Progenitor cell of endocrine pancreas (in vitro differentiated cells): ENCODE data around the gene MSL2. TPM values are rescaled to one million over a fixed set of nuclear protein-coding genes. Genes with fewer than 3 reads are reported as not detected.

Experiments
- DNase-seq: peaks from one replicate; pipeline ENCODE4 v3.0.0; 2021; ENCODE audit warnings: low spot score; ENCODE audit not compliant: unreplicated experiment
- H3K27ac Mint-ChIP-seq: 2 replicates; pipeline ENCODE4 v1.8.0; 2021; ENCODE audit warnings: mild to moderate bottlenecking, moderate library complexity, mixed read lengths
- H3K27me3 Mint-ChIP-seq: 2 replicates; pipeline ENCODE4 v1.8.0; 2021; ENCODE audit warnings: mixed read lengths
- H3K36me3 Mint-ChIP-seq: 2 replicates; pipeline ENCODE4 v1.8.0; 2022; ENCODE audit warnings: mixed read lengths; ENCODE audit not compliant: insufficient read depth
- H3K4me1 Mint-ChIP-seq: 2 replicates; pipeline ENCODE4 v1.8.0; 2021; ENCODE audit warnings: low read depth, mixed read lengths
- H3K4me3 Mint-ChIP-seq: 2 replicates; pipeline ENCODE4 v1.8.0; 2021; ENCODE audit warnings: low read depth, mild to moderate bottlenecking, moderate library complexity, mixed read lengths
- H3K9me3 Mint-ChIP-seq: 2 replicates; pipeline ENCODE4 v1.8.0; 2021; ENCODE audit warnings: low read depth, mixed read lengths
- CTCF ChIP-seq: fragments of 200-600 bp; sonication (generic); IDR thresholded peaks from one replicate; pipeline ENCODE4 v1.5.0; 2021; ENCODE audit warnings: antibody characterized with exemption, mild to moderate bottlenecking; ENCODE audit not compliant: unreplicated experiment
- long read RNA-seq: library from polyadenylated mRNA; unstranded; transcript quantifications from one replicate; pipeline ENCODE4 v2.0.0, GENCODE V29; 2020
- total RNA-seq: library from RNA; stranded (reverse); gene quantifications from 2 replicates; pipeline ENCODE4 v1.2.1, GENCODE V29; 2021

MSL2 gene
- 39.9 and 42.0 TPM in 2 replicates for total RNA-seq
- long read RNA-seq, full-length matches to known transcripts = 5 of 13 reads
- long read RNA-seq, partial matches to known transcripts = 0 of 13 reads
- long read RNA-seq, other reads (novel, unspliced or antisense) = 8 of 13 reads

- Mint-ChIP-seq H3K27ac (peak within 1 kb of the TSS; percentile 99), H3K9me3 (no peaks in the 10 kb centered on the region), H3K4me3 (peak within 1 kb of the TSS; percentile 98), H3K27me3 (no peaks in the 10 kb centered on the region), H3K36me3 (peaks cover 2% of the 10 kb centered on the region), H3K4me1 (peaks cover 37% of the 10 kb centered on the region)
- no peak for TF ChIP-seq CTCF
- DNase-seq = no peak
These were observed at the start of gene MSL2 for GRCh38 chr3:136196064-136196400. Gene MSL2, minus strand, starts transcription at chr3:136196335. Its CDS starts 1,222 bp downstream, at chr3:136195113.

- Mint-ChIP-seq H3K27me3 (peaks cover 3% of the 10 kb centered on the region), H3K4me1 (peaks cover 3% of the 10 kb centered on the region), H3K27ac (peak overlapping the region; percentile 68), H3K4me3 (no peak overlapping the region), H3K9me3 (no peaks in the 10 kb centered on the region), H3K36me3 (no peaks in the 10 kb centered on the region)
- no peak for TF ChIP-seq CTCF
- DNase-seq = no peak
These were observed 49.6 kb upstream of the MSL2 start for GRCh38 chr3:136245691-136246090.

- Mint-ChIP-seq H3K4me1 (peaks cover 7% of the 10 kb centered on the region), H3K27me3 (peaks cover 3% of the 10 kb centered on the region), H3K27ac (no peak overlapping the region), H3K4me3 (no peak overlapping the region), H3K9me3 (no peaks in the 10 kb centered on the region), H3K36me3 (no peaks in the 10 kb centered on the region)
- no peak for DNase-seq
- no peak for TF ChIP-seq CTCF
These were observed 43.0 kb upstream of the MSL2 start for GRCh38 chr3:136239094-136239493.

- H3K9me3 Mint-ChIP-seq = no peaks in the 10 kb centered on the region
- H3K4me1 Mint-ChIP-seq = peaks cover 7% of the 10 kb centered on the region
- no peaks in the 10 kb centered on the region for H3K27me3 Mint-ChIP-seq
- DNase-seq = no peak
- no peaks in the 10 kb centered on the region for H3K36me3 Mint-ChIP-seq
- H3K4me3 Mint-ChIP-seq = no peak overlapping the region
- no peak overlapping the region for H3K27ac Mint-ChIP-seq
- no peak for TF ChIP-seq CTCF
These were observed 42.0 kb upstream of the MSL2 start for GRCh38 chr3:136237961-136238649.

- Mint-ChIP-seq H3K4me3 (no peak overlapping the region), H3K4me1 (peaks cover 7% of the 10 kb centered on the region), H3K27ac (no peak overlapping the region), H3K36me3 (no peaks in the 10 kb centered on the region), H3K9me3 (no peaks in the 10 kb centered on the region), H3K27me3 (no peaks in the 10 kb centered on the region)
- no peak for DNase-seq
- TF ChIP-seq CTCF = no peak
These were observed 41.0 kb upstream of the MSL2 start for GRCh38 chr3:136237103-136237502.
